HG03565 (cell line): ENCODE results near the gene SERPINF2.
"Not testable (repeated sequence)": the region's sequence is repeated elsewhere in the genome, so short reads cannot be mapped to it uniquely, and the experiment has no call there.

Experiments used
- ATAC-seq: cut with Tn5 transposase; IDR thresholded peaks from one replicate; pipeline ENCODE4 v1.9.1; 2021; ENCODE audit warnings: mild to moderate bottlenecking, moderate library complexity; ENCODE audit not compliant: unreplicated experiment

The SERPINF2 gene

DNA sequence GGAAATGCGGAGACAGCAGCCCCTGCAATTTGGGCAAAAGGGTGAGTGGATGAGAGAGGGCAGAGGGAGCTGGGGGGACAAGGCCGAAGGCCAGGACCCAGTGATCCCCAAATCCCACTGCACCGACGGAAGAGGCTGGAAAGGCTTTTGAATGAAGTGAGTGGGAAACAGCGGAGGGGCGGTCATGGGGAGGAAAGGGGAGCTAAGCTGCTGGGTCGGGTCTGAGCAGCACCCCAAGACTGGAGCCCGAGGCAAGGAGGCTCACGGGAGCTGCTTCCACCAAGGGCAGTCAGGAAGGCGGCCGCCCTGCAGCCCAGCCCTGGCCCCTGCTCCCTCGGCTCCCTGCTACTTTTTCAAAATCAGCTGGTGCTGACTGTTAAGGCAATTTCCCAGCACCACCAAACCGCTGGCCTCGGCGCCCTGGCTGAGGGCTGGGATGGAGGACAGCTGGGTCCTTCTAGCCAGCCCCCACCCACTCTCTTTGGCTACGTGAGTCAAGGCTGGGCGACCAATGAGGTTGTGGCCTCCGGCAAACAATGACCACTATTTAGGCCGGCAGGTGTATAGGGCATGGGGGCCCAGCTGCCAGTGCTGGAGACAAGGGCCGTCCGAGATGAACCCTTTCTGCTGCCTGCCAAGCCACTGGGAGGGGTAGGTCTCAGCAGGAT, 19.7 kb downstream of the SERPINF2 start:
- no peak for ATAC-seq

DNA sequence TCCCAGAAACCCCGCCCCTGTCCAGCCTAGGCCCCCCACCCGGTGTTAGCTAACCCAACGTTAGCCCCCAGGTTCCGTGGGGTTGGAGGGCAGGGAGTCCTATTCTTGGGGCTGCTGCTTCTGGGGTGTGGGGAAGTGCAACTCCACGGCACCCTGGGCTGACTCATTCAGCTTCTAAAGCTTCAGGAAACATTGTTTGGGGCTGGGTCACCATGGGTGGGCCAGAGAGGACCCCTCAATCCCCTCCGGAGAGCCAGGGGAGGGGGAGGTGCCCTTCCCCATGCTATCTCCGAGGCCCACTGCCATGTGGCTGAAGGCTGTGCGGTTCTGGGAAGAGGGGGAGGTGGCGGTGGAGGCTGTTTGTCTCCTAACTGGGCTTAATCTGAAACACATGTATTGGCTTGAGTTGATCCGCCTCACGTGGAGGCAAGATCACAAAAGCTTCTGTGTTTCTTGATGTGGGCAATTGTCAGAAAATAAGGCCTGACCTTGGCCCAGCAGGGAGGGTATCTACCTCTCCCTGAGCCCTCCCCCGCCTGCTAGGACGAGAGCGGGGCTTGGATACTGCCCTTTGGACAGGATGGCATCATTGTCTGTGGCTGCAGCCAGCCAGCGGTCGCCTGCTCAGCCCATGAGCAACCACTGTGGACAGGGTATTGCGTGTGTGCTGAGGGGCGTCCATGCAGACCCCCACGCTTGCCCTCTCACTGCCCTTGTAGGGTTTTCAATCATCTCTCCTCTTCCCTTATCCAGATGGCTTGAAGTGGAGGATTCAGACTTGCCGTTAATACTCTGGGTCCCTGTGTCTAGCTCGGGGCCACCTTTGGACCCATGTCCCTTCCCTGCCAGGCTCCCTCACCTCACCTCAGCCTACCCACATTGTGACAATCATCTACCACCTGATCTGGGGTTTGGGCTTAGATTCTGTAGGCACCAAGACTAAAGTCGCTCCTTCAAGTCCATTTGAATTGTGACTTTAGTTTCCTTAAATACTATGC, 20.5 kb downstream of the SERPINF2 start:
- no peak for ATAC-seq

DNA sequence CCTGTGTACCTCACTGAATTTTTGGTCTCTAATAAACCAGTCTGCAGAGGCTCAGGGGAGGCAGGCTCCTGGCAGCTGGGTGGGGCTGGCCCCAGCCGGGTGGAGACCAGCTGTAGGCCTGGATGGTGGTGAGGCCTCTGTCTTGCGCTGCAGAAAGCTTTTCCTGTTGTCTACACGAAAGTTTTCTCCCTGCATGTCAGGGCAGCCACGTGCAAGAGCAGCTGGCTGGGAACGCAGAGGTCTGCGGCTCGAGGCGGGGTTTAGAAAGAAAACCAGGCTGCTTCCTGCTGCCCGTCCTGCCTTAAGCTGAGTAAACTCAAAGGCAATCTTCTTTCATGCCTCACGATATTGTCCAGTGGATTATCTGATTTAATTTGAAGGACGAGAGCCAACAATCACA, 21.6 kb downstream of the SERPINF2 start:
- no peak for ATAC-seq

DNA sequence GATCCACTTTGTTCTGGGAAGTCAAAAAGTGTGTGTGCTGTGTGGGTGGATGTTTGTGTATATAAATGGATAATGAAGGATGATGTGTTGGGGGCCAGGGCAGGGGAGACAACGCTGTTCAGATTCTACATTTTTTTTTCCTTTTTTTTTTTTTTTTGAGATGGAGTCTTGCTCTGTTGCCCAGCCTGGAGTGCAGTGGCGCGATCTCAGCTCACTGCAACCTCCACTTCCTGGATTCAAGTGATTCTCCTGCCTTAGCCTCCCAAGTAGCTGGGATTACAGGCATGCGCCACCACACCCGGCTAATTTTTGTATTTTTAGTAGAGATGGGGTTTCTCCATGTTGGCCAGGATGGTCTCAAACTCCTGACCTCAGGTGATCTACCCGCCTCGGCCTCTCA, 22.0 kb downstream of the SERPINF2 start:
- ATAC-seq = not testable (repeated sequence)

DNA sequence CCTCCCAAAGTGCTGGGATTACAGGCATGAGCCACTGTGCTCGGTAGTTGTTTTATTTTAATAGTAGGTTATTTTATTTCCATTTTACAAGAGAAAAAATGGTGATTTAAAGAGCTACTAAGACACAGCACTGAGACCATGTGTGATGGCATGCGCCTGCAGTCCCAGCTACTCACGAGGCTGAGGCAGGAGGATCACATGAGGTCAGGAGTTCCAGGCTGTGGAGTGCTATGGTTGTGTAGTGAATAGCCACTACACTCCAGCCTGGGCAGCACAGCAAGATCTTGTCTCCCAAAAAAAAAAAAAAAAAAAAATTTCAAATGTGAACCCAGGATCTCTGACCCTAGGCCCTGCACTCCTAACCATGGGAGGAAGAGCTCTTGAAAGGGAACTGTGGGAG, 22.9 kb downstream of the SERPINF2 start:
- no peak for ATAC-seq

DNA sequence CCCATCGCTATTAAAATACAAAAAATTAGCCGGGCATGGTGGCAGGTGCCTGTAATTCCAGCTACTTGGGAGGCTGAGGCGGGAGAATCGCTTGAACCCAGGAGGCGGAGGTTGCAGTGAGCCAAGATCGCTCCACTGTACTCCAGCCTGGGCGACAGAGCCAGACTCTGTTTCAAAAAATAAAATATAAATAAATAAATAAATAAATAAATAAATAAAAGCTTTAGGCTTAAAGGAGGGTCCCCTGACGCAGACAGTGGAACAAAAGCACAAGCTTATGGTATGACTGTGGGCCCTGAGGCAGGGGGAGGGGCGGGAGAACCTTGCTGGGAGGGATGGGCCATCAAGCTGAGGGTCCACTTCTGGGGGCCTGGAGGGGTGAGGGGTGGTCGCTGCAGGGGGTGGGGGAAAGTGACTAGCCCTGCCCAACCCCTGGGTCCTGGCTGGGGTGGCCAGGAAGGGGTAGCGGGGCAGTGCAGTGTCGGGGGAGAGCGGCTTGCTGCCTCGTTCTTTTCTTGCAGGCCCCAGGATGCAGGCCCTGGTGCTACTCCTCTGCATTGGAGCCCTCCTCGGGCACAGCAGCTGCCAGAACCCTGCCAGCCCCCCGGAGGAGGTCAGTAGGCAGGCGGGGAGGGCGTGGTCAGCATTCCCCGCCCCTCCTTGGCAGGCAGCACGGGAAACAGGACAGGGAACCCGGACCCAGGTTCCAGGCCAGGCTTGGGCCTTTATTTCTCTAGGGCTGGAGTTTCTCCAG, 23.9 kb downstream of the SERPINF2 start:
- ATAC-seq = no peak

DNA sequence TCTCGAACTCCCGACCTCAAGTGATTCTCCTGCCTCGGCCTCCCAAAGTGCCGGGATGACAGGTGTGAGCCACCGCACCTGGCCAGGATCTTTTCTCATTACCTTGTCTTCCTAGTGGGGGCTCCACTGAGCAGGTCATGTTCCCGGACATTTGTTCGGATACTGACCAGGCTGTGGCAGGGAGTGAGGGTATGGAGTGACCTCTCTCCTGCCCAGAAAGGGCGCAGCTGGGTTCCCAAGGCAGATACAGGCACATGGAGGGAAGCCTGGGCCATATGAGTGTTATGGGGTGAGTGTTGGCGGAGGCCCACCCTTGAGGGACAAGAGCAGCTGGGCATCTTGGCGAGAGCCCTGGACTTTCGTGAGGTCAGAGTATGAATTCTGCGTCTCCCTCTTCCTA, 24.7 kb downstream of the SERPINF2 start:
- ATAC-seq = no peak

DNA sequence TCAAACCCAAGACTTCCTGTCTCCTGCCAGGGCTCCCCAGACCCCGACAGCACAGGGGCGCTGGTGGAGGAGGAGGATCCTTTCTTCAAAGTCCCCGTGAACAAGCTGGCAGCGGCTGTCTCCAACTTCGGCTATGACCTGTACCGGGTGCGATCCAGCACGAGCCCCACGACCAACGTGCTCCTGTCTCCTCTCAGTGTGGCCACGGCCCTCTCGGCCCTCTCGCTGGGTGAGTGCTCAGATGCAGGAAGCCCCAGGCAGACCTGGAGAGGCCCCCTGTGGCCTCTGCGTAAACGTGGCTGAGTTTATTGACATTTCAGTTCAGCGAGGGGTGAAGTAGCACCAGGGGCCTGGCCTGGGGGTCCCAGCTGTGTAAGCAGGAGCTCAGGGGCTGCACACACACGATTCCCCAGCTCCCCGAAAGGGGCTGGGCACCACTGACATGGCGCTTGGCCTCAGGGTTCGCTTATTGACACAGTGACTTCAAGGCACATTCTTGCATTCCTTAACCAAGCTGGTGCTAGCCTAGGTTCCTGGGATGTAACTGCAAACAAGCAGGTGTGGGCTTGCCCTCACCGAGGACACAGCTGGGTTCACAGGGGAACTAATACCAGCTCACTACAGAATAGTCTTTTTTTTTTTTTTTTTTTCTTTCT, 27.3 kb downstream of the SERPINF2 start:
- ATAC-seq = no peak

DNA sequence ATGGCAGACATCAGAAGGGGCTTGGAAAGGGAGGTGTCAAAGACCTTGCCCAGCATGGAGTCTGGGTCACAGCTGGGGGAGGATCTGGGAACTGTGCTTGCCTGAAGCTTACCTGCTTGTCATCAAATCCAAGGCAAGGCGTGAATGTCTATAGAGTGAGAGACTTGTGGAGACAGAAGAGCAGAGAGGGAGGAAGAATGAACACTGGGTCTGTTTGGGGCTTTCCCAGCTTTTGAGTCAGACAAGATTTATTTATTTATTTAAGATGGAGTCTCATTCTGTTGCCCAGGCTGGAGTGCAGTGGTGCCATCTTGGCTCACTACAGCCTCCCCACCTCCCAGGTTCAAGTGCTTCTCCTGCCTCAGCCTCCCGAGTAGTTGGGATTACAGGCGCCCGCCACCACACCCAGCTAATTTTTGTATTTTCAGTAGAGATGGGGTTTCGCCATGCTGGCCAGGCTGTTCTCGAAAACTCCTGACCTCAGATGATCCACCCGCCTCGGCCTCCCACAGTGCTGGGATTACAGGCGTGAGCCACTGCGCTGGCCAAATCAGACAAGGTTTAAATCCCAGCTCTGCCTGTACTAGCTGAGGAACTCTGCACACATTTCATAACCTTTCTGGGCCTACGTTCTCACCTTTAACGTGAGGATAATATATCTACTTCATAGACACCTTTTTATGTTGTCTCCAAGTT, 30.5 kb downstream of the SERPINF2 start:
- not testable (repeated sequence) for ATAC-seq

DNA sequence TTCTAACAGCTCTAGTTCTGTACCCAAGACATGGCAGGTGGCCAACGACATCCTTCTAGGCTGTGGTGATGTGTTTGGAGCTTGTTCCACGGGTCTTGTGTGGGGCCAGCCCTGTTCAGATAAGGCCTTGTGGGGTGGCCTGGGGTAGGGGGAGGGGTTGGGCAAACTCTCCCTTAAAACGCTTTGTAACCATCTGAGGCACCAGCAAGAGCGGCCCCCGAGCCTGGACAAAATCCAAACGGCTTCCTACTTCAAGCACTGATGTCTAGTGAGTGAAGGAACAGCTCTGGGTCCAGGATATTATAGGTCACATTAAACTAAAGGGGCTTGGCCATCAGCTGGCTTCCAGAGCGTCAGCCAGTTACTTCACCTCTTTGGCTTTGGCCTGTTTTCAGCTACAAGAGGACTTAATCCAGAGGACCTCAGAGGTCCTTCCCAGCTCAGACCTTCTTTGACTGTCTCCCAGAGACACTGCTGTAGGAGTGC, 31.1 kb downstream of the SERPINF2 start:
- no peak for ATAC-seq

DNA sequence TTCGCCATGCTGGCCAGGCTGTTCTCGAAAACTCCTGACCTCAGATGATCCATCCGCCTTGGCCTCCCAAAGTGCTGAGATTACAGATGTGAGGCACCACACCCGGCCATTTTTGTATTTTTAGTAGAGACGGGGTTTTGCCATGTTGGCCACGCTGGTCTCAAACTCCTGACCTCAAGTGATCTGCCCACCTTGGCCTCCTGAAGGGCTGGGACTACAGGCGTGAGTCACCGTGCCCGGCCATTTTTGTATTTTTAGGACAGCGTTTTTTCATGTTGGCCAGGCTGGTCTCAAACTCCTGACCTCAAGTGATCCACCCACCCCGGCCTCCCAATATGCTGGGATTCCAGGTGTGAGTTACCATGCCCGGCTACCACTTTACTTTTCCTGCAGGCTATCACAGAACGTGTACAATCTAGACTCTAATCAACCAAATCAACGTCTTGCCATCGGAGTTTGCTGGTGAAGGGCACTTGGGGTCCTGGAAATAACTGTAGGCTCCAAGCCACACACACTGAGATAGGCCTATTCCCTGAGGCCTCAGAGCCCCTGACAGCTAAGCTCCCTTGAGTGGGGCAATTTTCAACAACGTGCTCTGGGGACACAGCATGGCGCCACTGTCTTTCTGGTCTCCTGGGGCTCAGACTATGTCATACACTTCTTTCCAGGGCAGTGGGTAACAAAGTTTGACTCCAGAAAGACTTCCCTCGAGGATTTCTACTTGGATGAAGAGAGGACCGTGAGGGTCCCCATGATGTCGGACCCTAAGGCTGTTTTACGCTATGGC, 31.9 kb downstream of the SERPINF2 start:
- ATAC-seq = no peak

DNA sequence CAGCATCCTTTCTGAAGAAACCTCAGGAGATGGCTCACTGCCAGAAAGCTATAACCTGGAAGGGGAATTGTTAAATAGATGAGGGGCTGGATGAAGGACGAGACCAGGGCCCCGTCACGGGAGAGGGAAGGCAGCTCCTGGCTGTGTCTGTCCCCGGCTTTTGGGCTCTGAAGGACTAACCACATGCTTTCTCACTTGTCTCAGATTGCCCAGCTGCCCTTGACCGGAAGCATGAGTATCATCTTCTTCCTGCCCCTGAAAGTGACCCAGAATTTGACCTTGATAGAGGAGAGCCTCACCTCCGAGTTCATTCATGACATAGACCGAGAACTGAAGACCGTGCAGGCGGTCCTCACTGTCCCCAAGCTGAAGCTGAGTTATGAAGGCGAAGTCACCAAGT, 33.7 kb downstream of the SERPINF2 start:
- no peak for ATAC-seq

DNA sequence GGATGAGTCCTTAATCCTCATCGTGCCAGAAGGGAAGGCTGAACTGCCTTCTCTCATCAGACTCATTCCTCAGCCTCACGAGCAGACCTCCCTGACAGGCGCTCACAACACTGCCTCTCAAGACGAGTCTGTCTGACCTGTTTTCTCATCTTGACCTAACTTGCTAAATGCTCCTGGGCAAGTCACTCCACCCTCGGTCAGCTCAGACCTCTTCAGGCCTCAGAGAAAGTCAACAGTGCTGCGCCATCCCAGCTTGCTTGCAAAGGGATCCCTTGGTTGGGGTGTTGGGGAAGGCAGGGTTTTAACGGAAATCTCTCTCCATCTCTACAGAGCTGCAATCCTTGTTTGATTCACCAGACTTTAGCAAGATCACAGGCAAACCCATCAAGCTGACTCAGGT, 34.2 kb downstream of the SERPINF2 start:
- no peak for ATAC-seq

DNA sequence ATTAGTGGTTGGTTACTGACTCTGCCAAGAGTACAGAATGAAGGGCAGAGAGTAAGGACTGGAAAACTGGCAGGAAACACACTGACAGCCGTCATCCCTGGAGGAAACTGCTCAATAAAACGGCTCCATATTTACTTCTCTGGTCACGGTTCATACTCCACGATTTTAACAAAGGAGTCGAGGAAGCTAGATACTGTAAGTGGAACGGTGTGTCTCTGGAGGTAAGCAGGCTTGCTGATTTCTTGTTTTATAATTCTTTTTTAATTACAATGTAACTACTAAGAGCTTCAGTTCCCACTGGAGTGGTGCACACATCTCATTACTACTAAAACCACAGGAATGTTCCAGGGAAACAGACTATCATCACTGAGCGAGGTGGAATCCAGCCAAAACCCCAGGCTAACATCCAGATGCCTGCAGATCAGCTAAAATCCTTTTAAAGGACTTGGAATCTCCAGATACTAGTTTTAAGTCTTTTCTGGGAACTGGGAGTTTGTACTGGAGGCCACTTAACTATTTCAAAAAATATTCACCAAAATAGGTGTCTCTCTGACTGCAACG, 37.0 kb downstream of the SERPINF2 start:
- ATAC-seq = no peak

DNA sequence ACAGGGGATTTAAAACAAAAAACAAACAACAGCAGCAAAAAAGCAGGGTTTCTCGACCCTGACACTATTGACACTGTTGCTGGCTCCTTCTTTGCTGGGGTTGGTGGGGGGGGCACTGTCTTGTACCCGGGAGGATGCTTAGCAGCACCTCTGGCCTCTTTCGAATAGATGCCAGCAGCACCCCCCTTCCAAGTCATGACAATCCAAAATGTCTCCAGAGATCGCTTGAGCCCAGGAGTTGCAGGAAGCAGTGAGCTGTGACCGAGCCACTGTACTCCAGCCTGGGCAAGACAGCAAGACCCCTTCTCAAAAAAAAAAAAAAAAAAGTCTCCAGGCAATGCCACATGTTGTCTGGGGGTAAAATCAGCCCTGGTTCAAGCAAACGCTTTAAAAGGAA, 39.5 kb downstream of the SERPINF2 start:
- ATAC-seq = no peak

DNA sequence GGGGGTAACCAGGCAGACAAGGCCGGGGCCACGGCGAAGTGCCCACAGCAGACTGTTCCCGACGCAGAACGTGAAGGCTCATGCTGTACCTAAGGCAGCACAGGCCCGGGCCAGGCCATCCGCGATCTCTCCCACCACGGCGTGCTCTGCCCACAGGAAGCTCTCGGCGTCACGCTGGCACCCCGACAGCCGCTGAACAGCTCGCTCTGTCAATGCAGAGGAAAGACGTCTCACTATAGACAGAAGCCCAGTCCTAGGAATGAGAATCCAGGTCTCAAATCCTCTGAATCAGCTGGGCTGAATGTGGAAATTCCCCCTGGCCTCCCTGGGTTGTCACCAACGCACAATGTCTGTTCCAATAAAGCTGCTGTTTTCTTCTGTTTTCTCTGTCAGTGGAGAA, 40.6 kb downstream of the SERPINF2 start:
- ATAC-seq = no peak

DNA sequence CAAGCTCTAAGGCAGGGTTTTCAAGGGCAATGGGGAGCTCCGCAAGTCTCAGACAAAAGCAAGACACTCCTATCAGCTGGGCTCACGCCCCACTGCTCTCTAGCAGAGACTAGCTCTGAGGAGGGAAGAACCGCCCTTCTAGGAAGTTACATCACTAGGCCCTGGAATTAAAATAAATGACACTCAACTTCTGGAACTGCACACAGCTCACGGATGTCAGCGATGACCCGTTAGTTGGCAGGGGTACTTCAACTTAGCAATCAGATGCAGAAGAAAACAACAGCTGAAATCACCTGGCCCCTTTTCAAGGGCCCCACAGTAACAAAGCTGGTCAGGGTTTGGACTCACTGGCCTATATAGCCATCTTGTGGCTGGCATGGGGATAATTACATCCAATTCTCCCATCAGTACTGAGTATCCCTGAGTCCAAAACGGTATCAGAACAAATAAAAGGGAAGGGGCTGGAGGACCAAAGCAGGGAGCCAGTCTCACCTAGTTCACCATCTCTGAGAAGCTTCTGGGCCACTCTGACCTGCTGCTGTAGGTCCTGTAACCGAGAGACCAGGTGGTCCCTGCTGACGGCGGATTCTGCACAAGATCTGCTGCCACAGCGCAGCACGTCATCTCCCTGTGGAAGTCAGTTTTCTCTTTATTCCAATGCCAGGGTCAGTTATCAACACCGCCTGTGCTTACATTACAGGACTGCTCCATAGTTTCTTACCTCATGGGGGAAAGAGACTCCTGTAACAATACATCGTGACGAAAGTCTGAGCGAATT, 41.4 kb downstream of the SERPINF2 start:
- no peak for ATAC-seq

DNA sequence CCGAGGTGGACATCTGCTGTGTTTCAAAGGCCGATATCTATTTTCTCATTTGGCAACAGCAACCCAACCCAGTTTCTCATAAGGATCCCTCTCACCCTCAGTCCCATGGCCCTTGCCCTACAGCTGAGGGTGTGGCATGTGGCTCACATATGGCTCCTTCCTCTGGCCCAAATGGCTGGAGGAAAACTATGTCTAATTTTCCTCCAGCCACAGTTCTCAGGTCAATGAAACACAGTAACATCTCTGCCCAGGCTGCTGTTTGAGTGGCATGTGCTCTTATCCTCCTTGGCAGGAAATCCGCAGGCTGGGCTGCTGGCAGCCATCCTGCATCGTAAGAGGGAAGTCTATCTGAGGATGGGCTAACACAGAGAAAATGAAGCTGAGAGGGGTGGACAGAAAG, 43.3 kb downstream of the SERPINF2 start:
- no peak for ATAC-seq
